ENCODE data around the gene NDUFAF7.

DNA sequence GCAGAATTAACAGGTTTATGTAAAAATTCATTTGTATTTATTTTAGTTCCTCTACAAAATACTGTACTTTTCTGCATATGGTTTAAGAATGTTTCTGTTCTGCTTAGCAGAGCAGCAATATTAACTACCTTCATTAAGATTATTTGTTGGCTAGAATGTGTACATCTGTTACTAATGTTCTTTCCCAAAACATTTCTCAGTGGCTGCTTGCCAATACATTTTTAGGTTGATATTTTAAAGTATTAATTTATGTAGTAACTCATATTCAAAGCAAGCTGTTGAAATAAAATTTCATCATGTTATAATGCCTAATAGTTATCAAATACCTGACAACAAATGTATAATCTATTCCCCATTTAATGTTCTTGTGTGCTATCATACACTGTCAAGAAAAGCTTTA lies 52.9 kb downstream of the NDUFAF7 start:
- TF ChIP-seq, protein P1, sequence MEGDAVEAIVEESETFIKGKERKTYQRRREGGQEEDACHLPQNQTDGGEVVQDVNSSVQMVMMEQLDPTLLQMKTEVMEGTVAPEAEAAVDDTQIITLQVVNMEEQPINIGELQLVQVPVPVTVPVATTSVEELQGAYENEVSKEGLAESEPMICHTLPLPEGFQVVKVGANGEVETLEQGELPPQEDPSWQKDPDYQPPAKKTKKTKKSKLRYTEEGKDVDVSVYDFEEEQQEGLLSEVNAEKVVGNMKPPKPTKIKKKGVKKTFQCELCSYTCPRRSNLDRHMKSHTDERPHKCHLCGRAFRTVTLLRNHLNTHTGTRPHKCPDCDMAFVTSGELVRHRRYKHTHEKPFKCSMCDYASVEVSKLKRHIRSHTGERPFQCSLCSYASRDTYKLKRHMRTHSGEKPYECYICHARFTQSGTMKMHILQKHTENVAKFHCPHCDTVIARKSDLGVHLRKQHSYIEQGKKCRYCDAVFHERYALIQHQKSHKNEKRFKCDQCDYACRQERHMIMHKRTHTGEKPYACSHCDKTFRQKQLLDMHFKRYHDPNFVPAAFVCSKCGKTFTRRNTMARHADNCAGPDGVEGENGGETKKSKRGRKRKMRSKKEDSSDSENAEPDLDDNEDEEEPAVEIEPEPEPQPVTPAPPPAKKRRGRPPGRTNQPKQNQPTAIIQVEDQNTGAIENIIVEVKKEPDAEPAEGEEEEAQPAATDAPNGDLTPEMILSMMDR (conservative IDR thresholded peaks at IDR 0.05; ENCODE audit: low read length): no peak
- TF ChIP-seq EZH2phosphoT487 (IDR thresholded peaks at IDR 0.05; ENCODE audit: borderline replicate concordance): no peak
